CD4-positive, alpha-beta T cell treated with Interleukin-4 for 4 hours (primary cell): Measurements from ENCODE around the gene ERICH6.
"Not testable (repeated sequence)": the region's sequence is repeated elsewhere in the genome, so short reads cannot be mapped to it uniquely, and the experiment has no call there.

Source experiments
- DNase-seq: peaks from one replicate; pipeline ENCODE4 v3.0.0-alpha.2; 2020

The ERICH6 gene

DNA sequence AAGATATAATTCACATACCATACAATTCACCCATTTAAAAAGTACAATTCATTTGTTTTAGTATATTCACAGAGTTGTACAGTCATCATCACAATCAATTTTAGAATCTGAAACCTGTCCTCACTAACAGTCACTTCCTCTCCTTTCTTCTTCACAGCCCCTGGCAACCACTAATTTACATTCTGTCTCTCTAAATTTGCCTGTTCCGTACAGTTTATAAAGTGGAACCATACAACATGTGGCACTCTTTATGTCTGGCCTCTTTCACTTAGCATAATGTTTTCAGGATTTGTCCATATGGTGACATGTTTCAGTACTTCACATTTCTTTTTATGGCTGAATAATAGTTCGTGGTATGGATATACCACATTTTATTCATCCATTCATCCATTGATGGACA lies 22.7 kb downstream of the ERICH6 start:
- DNase-seq: peak; percentile 27

DNA sequence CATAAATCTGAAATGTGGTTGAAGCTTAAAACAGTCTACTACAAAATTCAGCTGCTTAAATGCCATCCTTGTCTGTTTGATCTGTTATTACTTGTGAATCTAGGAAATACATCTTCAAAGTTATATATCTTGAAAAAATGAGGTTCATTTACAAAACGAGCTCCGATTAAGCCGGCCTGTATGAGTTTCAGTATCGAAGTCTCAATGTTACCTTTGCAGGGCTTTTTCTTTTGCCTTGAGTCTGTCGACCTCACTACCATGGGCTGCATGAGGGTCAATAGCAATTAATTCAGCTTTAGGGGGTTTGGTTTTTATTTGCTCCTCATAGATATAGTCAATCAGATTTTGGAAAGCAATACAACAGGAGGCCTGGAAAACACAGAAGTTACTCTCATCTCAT lies 23.2 kb downstream of the ERICH6 start:
- no peak for DNase-seq

DNA sequence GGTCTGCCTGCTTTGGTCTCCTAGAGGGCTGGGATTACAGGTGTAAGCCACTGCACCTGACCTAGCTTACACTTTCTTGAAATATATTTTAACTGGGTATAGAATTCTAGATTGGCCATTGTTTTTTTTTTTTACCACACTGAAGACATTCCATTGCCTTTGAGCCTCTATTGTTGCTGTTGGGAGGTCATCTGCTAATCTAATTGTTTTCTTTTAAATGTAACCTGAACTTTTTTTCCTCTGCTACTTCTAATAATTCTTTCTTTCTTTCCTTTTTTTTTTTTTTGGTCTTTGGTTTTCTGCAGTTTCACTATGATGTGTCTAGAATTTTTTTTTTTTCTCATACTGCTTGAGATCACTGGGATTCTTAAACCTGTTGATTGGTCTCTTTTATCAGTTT lies 28.1 kb downstream of the ERICH6 start:
- no peak for DNase-seq

DNA sequence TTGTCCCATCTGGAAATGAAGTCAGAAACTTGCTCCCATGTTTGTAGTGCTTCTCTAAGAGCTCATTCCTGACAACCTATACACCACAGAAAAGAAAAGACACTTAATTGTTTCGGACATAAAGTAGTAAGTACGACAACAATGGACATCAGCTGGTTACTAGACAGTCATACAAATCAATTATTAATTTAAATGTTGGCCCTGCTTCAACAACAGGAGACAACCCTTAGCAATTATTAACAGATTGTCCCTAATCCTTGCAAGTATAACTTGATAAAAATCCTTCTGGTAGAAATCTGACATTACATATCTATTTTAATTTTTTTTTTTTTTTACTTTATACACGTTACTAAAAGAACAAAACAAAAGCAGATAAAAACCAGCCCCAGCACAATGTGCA lies 29.8 kb downstream of the ERICH6 start:
- DNase-seq: no peak

DNA sequence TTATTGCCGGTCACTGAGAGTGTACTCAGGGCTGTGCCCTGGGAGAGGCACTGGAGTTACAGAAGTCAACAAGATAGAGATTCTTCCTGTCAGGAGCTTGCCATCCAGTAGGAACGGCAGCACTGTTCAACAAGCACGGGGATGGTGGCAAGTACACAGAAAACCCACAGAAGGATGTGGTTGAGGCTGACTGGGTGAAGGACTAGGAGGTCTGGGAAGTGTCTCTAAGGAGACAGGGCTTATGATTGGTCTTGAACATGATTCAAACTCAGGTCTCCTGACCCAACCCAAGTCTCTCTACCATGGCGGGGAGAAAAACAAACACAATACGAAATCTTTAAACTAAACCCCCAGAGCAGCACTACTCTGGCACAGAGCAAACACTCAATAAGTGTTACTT lies 37.6 kb downstream of the ERICH6 start:
- no peak for DNase-seq

DNA sequence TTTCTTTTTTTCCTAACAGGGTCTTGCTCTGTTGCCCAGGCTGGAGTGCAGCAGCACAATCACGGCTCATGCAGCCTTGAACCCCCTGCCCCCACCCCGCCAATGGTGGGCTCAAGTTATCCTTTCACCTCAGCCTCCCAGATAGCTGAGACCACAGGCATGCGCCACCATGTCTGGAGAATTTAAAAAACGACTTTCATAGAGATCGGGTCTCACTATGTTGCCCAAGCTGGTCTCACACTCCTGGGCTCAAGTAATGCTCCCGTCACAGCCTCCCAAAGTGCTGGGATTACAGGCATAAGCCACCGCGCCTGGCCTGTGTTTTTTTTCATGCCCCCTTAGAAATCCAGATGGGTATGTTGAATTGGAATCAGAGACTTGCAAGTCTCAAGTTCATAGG lies 40.3 kb downstream of the ERICH6 start:
- no peak for DNase-seq

DNA sequence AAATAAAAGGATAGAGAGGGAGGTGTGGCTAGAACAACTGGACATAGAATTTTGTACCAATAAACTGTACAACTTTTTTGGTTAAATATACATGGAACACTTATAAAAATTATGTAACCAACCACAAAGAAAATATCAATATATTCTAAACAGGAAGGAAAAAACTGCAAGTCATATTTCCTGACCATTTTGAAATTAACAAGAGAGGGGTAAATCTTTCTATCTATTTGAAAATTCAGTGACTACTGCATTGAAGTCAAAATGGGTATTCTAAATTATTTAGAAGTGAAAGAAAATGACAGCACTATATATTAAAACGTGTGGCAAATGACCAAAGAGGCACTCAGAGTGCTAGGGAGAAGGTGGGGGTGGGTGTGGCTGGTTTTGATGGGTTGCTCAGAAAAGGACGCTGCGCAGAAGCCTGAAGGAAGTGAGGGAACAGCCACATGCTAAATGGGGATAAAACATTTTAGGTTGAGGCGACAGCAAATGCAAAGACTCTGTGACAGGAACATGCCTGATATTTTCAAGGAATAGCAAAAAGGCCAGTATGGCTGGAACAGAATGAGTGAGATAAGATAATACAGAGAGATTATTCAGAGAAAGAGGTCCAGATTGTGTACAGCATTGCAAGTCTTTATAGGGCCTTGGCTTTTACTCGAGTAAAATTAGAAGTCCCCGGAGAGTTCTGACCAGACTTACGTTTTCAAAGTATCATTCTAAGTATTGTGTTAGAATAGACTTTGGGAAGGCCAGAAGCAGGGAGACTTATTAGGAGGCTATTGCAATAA lies 41.1 kb downstream of the ERICH6 start:
- no peak for DNase-seq

DNA sequence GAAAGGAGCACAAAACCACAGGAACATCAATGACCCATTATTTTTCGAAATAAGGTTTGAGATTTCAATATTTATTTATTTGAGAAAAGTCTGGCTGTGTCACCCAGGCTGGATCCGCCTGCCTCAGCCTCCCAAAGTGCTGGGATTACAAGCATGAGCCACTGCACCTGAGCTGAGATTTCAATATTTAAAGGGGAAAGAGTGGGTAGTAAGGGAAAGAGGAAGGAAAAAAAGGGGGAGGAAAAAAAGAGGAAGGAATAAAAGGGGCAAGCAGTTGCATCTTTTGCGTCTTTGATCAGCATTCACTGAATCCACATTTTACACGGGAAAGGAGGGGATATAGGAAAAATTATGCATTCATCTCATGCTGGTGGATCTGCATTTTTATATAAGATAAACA lies 47.4 kb downstream of the ERICH6 start:
- no peak for DNase-seq

DNA sequence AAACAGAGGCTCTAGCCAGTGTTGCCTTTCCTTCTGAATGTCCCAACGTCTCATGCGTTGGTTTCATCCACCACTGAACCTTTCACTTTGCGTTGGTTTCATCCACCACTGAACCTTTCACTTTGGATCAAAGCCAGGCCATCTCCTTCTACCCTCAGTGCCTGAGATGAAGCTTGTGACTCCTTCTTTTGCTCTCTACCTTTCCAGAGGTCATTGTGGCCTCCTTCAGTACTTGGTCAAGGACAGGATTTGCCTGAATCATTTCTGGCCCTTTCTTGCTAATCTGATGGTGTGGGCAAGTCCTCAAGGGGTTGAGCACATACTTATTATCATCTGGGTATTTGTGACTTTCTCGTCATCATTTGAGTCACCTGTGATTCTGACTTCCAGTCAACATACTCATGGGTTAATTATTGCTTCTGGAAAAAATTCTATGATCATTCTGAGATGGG lies 50.6 kb downstream of the ERICH6 start:
- no peak for DNase-seq

DNA sequence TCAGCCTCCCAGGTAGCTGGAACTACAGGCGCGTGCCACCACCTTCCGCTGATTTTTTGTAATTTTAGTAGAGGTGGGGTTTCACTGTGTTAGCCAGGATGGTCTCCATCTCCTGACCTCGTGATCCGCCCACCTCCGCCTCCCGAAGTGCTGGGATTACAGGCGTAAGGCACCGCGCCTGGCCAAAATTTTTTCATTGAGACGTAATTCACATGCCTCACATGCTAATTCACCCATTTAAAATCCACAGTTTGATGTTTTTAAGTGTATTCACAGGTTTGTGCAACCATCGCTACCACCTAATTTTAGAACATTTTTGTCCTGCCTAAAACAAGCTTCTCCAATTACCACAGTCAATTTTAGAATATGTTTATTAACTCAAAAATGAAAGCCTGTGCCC lies 63.5 kb downstream of the ERICH6 start:
- no peak for DNase-seq

DNA sequence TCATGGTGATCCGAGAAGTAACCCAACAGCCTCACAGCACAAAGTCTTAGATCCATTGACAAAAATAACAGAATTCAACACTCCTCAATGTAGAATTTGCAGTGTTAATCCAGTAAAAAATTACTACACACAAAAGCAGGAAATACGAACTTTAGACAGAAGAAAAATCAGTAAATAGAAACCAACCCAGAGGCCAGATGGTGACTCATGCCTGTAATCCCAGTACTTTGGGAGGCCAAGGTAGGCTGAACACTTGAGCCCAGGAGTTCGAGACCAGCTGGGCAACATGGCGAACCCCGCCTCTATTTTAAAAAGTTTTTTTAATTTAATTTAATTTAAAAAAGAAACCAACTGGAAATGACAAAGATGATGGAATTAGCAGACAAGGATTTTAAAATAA lies 64.5 kb downstream of the ERICH6 start:
- DNase-seq: no peak

DNA sequence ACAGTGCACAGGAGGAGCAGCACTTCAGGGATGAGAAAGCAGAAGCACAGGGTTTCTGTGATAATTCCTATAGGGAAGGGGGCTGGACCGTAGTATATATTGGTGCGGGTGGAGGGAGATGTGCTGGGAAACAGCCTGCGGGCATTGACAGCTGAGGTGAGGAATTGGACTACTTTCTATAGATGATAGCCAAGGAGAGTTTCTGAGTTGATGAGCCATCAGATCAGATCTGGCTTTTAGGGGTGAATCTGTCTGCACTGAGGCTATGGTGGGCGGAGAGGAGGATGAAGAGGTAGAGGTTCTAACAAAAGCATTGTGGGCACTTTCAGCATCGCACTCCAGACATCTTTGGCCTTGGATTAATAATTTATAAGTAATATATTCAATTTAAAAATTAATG lies 67.5 kb downstream of the ERICH6 start:
- no peak for DNase-seq

DNA sequence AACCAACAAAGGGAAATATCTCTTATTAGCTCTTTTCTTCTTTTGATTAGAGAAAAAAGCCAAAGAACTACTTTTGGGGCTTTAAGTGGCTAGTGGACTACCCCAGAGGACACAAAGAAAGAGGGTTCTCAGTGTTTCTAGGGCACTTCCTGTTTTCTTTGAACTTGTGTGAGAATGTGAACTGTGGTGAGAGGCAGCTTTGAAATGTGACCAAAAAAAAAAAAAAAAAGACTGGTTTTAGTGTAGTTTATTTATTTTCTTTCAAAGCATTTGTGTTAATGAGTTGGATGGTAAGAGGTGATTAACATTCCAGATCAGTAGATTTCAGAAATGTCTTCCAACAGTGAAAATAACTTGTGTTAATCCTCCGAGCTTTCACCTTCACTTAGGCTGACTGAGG lies 68.2 kb downstream of the ERICH6 start:
- DNase-seq: peak; percentile 49

DNA sequence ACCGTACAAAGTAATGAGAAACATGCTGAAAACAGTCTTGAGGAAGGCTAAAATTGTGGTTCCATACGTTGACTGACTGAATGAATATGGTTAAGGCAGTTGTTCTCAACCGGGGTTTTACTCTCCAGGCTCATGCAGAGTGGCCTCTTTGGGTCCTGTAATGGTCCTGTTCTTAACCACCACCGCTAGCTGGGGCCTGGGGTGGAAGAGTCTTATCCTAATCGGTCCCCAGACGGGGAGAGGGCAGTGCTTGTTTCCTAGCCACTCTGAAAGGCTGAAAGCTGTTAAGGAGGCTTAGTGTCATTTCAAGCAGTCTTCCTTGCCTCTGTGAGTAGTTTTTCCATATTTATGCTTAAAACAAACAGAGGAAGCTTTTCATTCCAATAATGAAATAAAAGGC lies 68.6 kb downstream of the ERICH6 start:
- no peak for DNase-seq

DNA sequence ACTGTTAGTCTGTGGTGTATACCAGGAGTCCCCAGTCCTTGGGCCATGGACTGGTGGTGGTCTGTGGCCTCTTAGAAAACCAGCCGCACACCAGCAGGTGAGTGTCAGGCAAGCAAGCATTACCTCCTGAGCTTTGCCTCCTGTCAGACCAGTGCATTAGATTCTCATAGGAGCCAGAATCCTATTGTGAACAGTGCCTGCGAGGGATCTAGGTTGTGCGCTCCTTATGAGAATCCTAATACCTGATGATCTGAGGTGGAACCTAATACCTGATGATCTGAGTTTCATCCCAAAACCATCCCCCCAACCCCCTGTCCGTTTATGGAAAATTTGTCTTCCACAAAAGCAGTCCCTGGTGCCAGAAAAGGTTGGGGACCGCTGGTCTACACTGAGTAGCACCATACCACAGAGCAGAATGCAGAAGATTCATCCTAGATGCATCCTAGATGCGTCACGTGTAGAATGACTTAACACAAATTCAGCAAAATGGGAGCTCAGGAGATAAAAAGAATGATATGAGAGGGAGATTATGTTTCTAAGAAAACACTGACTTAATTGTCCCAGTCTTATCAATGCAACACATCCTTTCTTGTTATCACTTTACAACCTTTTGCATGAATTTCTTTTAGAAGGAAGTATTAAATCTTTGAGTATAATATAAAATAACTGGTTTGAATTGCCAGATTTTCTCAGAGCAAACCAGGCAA lies 72.1 kb downstream of the ERICH6 start:
- no peak for DNase-seq

DNA sequence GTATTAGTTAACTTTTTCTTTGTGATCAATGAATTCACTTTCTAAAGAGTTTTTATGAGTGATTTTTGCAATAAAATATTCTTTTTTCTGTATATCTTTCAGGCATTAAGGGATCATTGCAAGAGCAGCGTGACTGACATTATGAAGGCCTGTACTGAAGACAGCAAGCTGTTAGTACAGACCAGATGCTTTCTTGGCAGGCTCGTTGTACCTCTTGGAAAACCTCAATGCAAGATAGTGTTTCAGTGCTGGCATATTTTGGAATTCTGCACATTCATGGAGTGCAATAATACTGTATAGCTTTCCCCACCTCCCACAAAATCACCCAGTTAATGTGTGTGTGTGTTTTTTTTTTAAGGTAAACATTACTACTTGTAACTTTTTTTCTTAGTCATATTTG lies 76.2 kb downstream of the ERICH6 start:
- no peak for DNase-seq

DNA sequence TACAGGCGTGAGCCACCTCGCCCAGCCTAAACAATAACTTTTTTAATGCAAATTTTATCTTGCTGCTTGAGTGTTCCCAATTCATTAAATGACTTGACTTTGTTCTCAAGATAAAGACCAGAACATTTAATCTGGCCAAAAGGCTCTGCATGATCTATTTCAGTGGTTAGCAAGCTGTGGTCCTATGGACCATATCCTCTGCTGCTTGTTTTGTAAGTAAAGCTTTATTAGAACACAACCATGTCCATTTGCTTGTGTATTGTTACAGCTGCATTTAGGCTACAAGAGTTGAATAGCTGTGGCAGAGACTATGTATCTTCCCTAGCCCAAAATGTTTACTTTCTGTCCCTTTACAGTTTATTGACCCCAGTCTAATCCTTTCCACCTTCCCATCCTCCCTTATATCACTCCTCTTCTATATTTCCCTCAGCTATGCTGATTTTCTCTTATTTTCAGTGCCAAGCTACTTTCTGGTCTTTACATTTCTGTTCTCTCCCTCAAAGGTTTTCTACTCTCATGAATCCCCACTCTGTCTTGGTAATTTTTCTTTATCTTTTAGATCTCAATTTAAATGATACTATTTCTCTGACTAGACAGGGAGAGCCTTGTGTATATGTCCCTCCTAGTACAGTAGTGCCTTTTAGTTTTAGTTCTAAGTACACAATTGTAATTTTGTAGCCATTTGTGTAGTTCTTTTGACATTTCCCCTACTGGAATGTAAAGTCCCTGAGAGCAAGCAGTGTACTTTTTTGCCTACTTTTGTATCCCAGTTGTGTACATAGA lies 77.4 kb downstream of the ERICH6 start:
- no peak for DNase-seq

DNA sequence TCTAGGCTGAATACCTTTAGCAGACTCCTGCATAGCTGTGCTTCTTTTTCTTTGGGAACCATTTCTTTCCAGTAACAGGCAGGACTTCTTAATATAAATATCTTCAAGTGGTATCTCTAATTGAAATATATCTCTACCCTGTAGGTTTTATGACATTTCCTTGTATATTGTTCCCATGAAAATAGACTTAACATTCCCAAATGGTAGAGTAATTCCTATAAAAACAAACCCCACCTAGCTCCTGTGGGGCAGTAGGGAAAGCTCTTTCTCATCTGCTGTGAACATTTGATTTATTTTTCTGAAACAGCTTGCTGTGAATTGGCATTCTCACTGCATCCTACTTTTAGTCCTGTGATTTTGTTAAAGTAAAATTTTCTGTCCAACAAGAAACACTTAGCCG lies 79.8 kb downstream of the ERICH6 start:
- no peak for DNase-seq

DNA sequence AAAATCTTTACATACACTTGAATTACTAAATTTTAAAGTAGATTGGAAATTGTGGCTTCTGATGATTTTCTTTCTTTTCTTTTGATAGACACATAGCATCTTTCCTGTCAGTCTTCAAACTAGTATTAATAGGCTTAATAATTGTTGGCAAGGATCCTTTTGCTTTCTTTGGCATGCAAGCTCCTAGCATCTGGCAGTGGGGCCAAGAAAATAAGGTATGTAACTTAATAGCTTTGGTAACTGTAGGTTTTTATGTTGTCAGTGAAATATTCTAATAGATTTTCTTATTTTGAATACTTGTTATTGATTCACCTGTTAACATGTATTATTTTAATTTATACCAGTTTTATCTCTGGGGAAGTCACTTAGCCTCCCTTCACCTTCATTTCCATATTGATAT lies 80.8 kb downstream of the ERICH6 start:
- DNase-seq: not testable (repeated sequence)

DNA sequence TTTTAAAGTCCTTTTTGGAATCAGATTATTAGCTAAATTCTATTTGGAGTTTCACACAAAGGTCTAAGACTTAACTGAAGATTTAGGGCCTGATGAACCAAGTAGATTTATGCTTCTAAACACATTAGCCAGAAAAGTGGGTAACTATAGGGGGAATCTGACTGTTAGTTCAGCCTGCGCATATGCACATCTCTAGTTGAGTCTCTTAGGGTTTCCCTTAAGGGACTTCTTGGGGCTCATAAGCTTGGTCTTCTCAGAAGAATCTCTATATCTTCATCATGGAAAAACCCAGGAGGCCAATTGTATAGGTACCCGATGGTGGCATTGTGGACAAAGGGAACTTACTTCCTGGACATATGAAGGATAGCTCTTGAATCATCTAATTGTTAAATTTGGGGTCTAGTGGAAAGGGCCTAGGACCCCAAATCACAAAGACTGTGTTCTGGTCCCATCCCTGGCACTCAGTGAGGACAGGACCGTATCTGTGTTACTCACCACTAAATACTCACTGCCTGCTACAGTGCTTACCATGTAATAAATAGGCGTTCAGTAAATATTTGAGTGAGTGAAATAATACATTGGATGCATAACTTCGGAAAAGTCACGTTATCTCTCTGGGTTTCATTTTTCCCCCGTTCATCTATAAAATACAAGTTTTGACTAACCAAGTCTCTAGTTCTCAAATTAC lies 83.6 kb downstream of the ERICH6 start:
- no peak for DNase-seq

DNA sequence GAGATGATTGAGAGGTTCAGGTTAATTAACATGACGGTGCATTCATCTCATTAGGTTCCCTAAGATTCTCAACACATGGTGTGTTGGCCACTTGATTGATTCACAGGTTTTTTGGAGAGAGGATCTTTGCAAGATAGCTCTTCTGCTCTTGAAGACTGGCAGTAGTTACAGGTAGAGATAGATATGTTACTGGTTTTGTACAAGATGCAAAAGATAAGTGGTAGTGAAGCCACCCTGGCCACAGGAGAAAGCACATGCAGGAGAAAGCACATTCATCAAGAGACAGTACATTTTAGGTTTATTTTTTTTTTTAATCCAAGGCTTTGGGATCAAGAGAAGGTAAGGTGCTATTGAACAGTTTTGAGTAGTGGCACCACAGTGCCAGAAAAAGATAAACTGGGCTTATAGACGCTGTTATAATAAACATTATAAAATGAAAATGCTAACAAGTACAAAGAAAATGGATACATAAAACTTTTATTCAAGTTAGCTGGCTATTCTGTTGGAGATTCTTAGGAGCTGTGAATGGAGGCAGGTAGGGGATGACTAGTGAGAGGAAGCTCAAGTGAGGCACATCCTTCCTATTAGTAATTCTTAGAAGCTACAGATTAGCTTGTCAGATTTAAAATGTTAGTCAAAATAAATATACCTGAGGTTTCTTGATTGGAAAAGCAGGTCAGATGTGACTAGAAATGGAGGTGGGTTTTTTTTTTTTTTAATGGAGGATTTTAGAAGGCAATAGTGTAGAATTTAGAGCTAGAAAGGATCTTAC lies 89.8 kb downstream of the ERICH6 start:
- peak; percentile 24 for DNase-seq

DNA sequence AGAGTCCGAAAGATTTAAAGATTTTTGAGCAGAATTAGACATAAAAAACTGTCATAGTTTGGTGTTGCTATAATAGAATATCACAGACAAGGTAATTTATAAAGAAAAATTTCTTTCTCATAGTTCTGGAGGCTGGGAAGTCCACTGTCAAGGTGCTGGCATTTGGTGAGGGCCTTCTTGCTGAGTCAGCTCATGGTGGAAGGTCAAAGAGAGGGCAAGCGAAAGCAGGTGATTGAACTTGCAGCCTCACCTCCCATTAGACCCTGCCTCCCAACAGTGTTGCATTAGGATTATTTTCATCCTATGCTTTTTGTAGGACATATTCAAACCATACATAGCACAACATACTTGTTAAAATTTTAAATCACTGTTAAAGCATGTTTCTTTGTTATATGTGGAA lies 90.7 kb downstream of the ERICH6 start:
- DNase-seq: no peak
